Suppressor macrophage (primary cell): ENCODE results near the gene SLC7A10.
"Not testable (repeated sequence)": the region's sequence is repeated elsewhere in the genome, so short reads cannot be mapped to it uniquely, and the experiment has no call there.

Experiments used
- DNase-seq, 4 experiments: peaks; one replicate each; pipeline ENCODE4 v3.0.0-alpha.2; 2020 to 2022

Gene SLC7A10

GRCh38 chr19:33201473-33201872 lies 24.2 kb downstream of the SLC7A10 start:
- no peak for DNase-seq

GRCh38 chr19:33199441-33200265 lies 26.0 kb downstream of the SLC7A10 start:
- no peak for DNase-seq

- no peak for DNase-seq
Observed at GRCh38 chr19:33198169-33198568, 27.5 kb downstream of the SLC7A10 start.

GRCh38 chr19:33197591-33198000 lies 28.1 kb downstream of the SLC7A10 start:
- DNase-seq, result no peak

GRCh38 chr19:33196446-33197193 lies 29.0 kb downstream of the SLC7A10 start:
- no peak for DNase-seq

GRCh38 chr19:33195645-33196347 lies 29.9 kb downstream of the SLC7A10 start:
- peak in 3 of 4 experiments; percentile 18 to 38 (median 36) for DNase-seq

GRCh38 chr19:33194886-33195644 lies 30.6 kb downstream of the SLC7A10 start:
- peak; percentile 13 to 53 (median 30) for DNase-seq

GRCh38 chr19:33194532-33194885 lies 31.1 kb downstream of the SLC7A10 start:
- peak; percentile 11 to 70 (median 40) for DNase-seq

GRCh38 chr19:33193865-33194362 lies 31.7 kb downstream of the SLC7A10 start, which contains the start of gene LRP3:
TSS of gene LRP3 (plus strand) at chr19:33194330. CDS start at chr19:33194786, 456 bp downstream.
- peak; percentile 31 to 70 (median 50) for DNase-seq

- no peak for DNase-seq
Observed at GRCh38 chr19:33193269-33193864, 32.3 kb downstream of the SLC7A10 start.

GRCh38 chr19:33192010-33192409 lies 33.6 kb downstream of the SLC7A10 start:
- DNase-seq, result no peak

- no peak for DNase-seq
Observed at GRCh38 chr19:33191501-33191900, 34.1 kb downstream of the SLC7A10 start.

GRCh38 chr19:33191092-33191491 lies 34.6 kb downstream of the SLC7A10 start:
- not testable (repeated sequence) for DNase-seq

- no peak for DNase-seq
Observed at GRCh38 chr19:33189453-33189852, 36.2 kb downstream of the SLC7A10 start.

GRCh38 chr19:33187183-33187540 lies 38.5 kb downstream of the SLC7A10 start:
- peak in 2 of 4 experiments; percentile 32 to 33 for DNase-seq

GRCh38 chr19:33186431-33187182 lies 39.0 kb downstream of the SLC7A10 start:
- DNase-seq, result peak; percentile 36 to 72 (median 68)

- no peak for DNase-seq
Observed at GRCh38 chr19:33177417-33177979, 48.2 kb downstream of the SLC7A10 start.

- peak; percentile 98 to 100 (median 98) for DNase-seq
Observed at GRCh38 chr19:33176670-33177416, 48.8 kb downstream of the SLC7A10 start.

- DNase-seq, result peak in 3 of 4 experiments; percentile 11 to 31 (median 24)
Observed at GRCh38 chr19:33175886-33176669, 49.6 kb downstream of the SLC7A10 start.
